Brain microvascular endothelial cell (primary cell): Measurements from ENCODE around the gene BAZ1A.

Experiments
- DNase-seq: peaks from one replicate; pipeline ENCODE4 v3.0.0-alpha.2; 2020
- H3K27ac ChIP-seq: fragments of 250-450 bp; sonication (Bioruptor Pico); 2 replicates; pipeline ENCODE4 v1.5.1; 2020; ENCODE audit warnings: mild to moderate bottlenecking, moderate library complexity
- H3K27me3 ChIP-seq: fragments of 250-450 bp; sonication (Bioruptor Pico); replicated peaks from 2 replicates; pipeline ENCODE4 v1.5.1; 2020; ENCODE audit warnings: mild to moderate bottlenecking
- H3K36me3 ChIP-seq: fragments of 250-450 bp; sonication (Bioruptor Pico); replicated peaks from 2 replicates; pipeline ENCODE4 v1.5.1; 2020; ENCODE audit warnings: mild to moderate bottlenecking
- H3K4me3 ChIP-seq: 2 replicates; pipeline ENCODE4 v1.5.1; 2011; ENCODE audit warnings: low read depth, mild to moderate bottlenecking, control low read depth, low read length, moderate library complexity
- CTCF ChIP-seq: IDR thresholded peaks from 2 replicates; pipeline ENCODE4 v1.5.1; 2011; ENCODE audit warnings: low read depth, mild to moderate bottlenecking, moderate library complexity, low read length, control low read depth, inconsistent platforms; ENCODE audit errors: missing control alignments
- in situ Hi-C: cut with HindIII; loops from 2 replicates; pipeline ENCODE4 v1.10.0; 2017; ENCODE audit warnings: low sequenced_read_pairs, low pct_ligation_motif_present

BAZ1A gene

GRCh38 chr14:34851395-34851794, 23.8 kb downstream of the BAZ1A start:
- Histone ChIP-seq H3K27me3 (no peaks in the 10 kb centered on the region), H3K36me3 (peaks cover 17% of the 10 kb centered on the region), H3K4me3 (no peak overlapping the region), H3K27ac (no peak overlapping the region)
- peak; percentile 31 for DNase-seq
- in situ Hi-C loops, result no loop called here
- no peak for TF ChIP-seq CTCF

- no peak for TF ChIP-seq CTCF
- H3K27me3 ChIP-seq, result no peaks in the 10 kb centered on the region
- in situ Hi-C loops, result no loop called here
- no peak overlapping the region for H3K4me3 ChIP-seq
- no peak overlapping the region for H3K27ac ChIP-seq
- H3K36me3 ChIP-seq, result peaks cover 4% of the 10 kb centered on the region
- DNase-seq, result no peak
Observed at GRCh38 chr14:34845869-34846268, 29.3 kb downstream of the BAZ1A start.

GRCh38 chr14:34843011-34843554, 32.1 kb downstream of the BAZ1A start:
- Histone ChIP-seq H3K4me3 (no peak overlapping the region), H3K27ac (peak overlapping the region; percentile 62), H3K27me3 (no peaks in the 10 kb centered on the region), H3K36me3 (no peaks in the 10 kb centered on the region)
- in situ Hi-C loops, result no loop called here
- DNase-seq, result peak; percentile 24
- TF ChIP-seq CTCF, result no peak

GRCh38 chr14:34837801-34838322, 37.3 kb downstream of the BAZ1A start:
- H3K36me3 ChIP-seq, result no peaks in the 10 kb centered on the region
- no peaks in the 10 kb centered on the region for H3K27me3 ChIP-seq
- no peak overlapping the region for H3K27ac ChIP-seq
- no peak for TF ChIP-seq CTCF
- DNase-seq, result no peak
- in situ Hi-C loops, result no loop called here
- no peak overlapping the region for H3K4me3 ChIP-seq

GRCh38 chr14:34835312-34835711, 39.8 kb downstream of the BAZ1A start:
- no peak overlapping the region for H3K4me3 ChIP-seq
- DNase-seq, result no peak
- in situ Hi-C loops, result no loop called here
- TF ChIP-seq CTCF, result no peak
- no peaks in the 10 kb centered on the region for H3K36me3 ChIP-seq
- no peak overlapping the region for H3K27ac ChIP-seq
- no peaks in the 10 kb centered on the region for H3K27me3 ChIP-seq
